Endothelial cell of umbilical vein (primary cell): ENCODE results near the gene TBX15. TPM values are rescaled to one million over a fixed set of nuclear protein-coding genes. Genes with fewer than 3 reads are reported as not detected.

ENCODE experiments used
- BruUV-seq: library from RNA; stranded (reverse); fragments of 400-500 nt; replicated peaks from 2 replicates; lab custom pipeline; 2021; lab: Mats Ljungman, UMichigan
- CTCF ChIA-PET: fragments of 300-600, 350-600 bp; sonication (Branson Sonifier 250); formaldehyde crosslinking; loops from one replicate; lab custom pipeline; 2021; ENCODE audit warnings: antibody characterized with exemption, inconsistent platforms; lab: Charles Lee
- POLR2A ChIA-PET: fragments of 300-600, 350-600 bp; sonication (Branson Sonifier 250); formaldehyde crosslinking; loops from one replicate; lab custom pipeline; 2021; ENCODE audit warnings: antibody characterized with exemption, inconsistent platforms; lab: Charles Lee
- DNase-seq: peaks from one replicate; pipeline ENCODE4 v3.0.0-alpha.2; 2011; ENCODE audit warnings: low read depth, low spot score
- FAIRE-seq: peaks from 2 replicates; lab custom pipeline; 2011; peaks lifted over from hg19 to GRCh38; lab: Jason Lieb, UNC
- H2AFZ ChIP-seq: 2 replicates; pipeline ENCODE4 v1.6.0; 2012; ENCODE audit warnings: low read depth, low read length, control low read depth, inconsistent platforms
- H3K27ac ChIP-seq: 2 replicates; pipeline ENCODE4 v1.5.1; 2011; ENCODE audit warnings: low read depth, mild to moderate bottlenecking, control low read depth, low read length, moderate library complexity; ENCODE audit not compliant: insufficient read depth
- H3K27me3 ChIP-seq, 2 experiments: 2 replicates each; pipeline versions ENCODE4 v1.6.0 to v1.6.1; 2011; ENCODE audit warnings: low read length in 2 of 2, mixed read lengths in 1 of 2; ENCODE audit not compliant: control insufficient read depth in 2 of 2, insufficient read depth in 2 of 2
- H3K36me3 ChIP-seq, 2 experiments: 2 replicates in 1 of 2; 3 replicates in 1 of 2; pipeline ENCODE4 v1.5.1; 2011; ENCODE audit warnings: low read length in 2 of 2, mild to moderate bottlenecking in 1 of 2, moderate library complexity in 1 of 2; ENCODE audit not compliant: control insufficient read depth in 2 of 2, insufficient read depth in 2 of 2; ENCODE audit errors: extremely low read depth in 1 of 2
- H3K4me1 ChIP-seq: 3 replicates; pipeline ENCODE4 v1.5.1; 2011; ENCODE audit warnings: mild to moderate bottlenecking, low read length; ENCODE audit not compliant: control insufficient read depth, insufficient read depth; ENCODE audit errors: extremely low read depth
- H3K4me2 ChIP-seq: 2 replicates; pipeline ENCODE4 v1.6.1; 2011; ENCODE audit warnings: low read length, control low read depth, mixed read lengths; ENCODE audit not compliant: insufficient read depth
- H3K4me3 ChIP-seq, 3 experiments: fragments of 200-600 bp in 1 of 3; sonication (generic), shearing (Covaris generic) in 1 of 3; replicated peaks in 1 of 3; 2 replicates each; pipeline ENCODE4 v1.5.1; 2011 to 2016; ENCODE audit warnings: control low read depth in 3 of 3, low read length in 3 of 3, mild to moderate bottlenecking in 2 of 3, inconsistent platforms in 1 of 3, low read depth in 1 of 3, moderate library complexity in 1 of 3; ENCODE audit not compliant: insufficient read depth in 1 of 3
- H3K79me2 ChIP-seq: 2 replicates; pipeline ENCODE4 v1.6.0; 2012; ENCODE audit warnings: low read length, inconsistent platforms; ENCODE audit not compliant: control insufficient read depth, insufficient read depth
- H3K9ac ChIP-seq: replicated peaks from 2 replicates; pipeline ENCODE3; 2011; ENCODE audit warnings: low read length, control low read depth; ENCODE audit not compliant: insufficient read depth; ENCODE audit errors: extremely low read depth
- H3K9me1 ChIP-seq: replicated peaks from 3 replicates; pipeline ENCODE4 v1.6.0; 2011; ENCODE audit warnings: mild to moderate bottlenecking, low read length; ENCODE audit not compliant: control insufficient read depth, insufficient read depth; ENCODE audit errors: extremely low read depth
- H3K9me3 ChIP-seq: replicated peaks from 2 replicates; pipeline ENCODE4 v1.5.1; 2012; ENCODE audit warnings: low read length, inconsistent platforms; ENCODE audit not compliant: control insufficient read depth, insufficient read depth
- H4K20me1 ChIP-seq: replicated peaks from 2 replicates; pipeline ENCODE3; 2011; ENCODE audit warnings: mild to moderate bottlenecking, low read length; ENCODE audit not compliant: control insufficient read depth, insufficient read depth; ENCODE audit errors: extremely low read depth
- EZH2 ChIP-seq: IDR thresholded peaks from 2 replicates; pipeline ENCODE4 v1.6.1; 2012; ENCODE audit warnings: borderline replicate concordance, low read depth, mild to moderate bottlenecking, moderate library complexity, low read length, inconsistent platforms; ENCODE audit not compliant: severe bottlenecking
- FOS ChIP-seq: IDR thresholded peaks from 2 replicates; pipeline ENCODE4 v1.6.1; 2011; ENCODE audit warnings: mild to moderate bottlenecking, low read length, moderate library complexity, borderline replicate concordance; ENCODE audit not compliant: insufficient read depth
- GATA2 ChIP-seq: IDR thresholded peaks from 2 replicates; pipeline ENCODE4 v1.7.0; 2011; ENCODE audit warnings: low read depth, mild to moderate bottlenecking, moderate library complexity, mixed read lengths, low read length; ENCODE audit not compliant: insufficient read length, insufficient read depth
- JUN ChIP-seq: IDR thresholded peaks from 2 replicates; pipeline ENCODE4 v1.6.1; 2011; ENCODE audit warnings: borderline replicate concordance, low read depth; ENCODE audit not compliant: insufficient read length, insufficient read depth
- MAX ChIP-seq: IDR thresholded peaks from 2 replicates; pipeline ENCODE4 v1.6.1; 2011; ENCODE audit not compliant: insufficient read depth, insufficient read length
- MYC ChIP-seq: IDR thresholded peaks from one replicate; pipeline ENCODE4 v1.6.1; 2011; ENCODE audit warnings: mild to moderate bottlenecking, low read depth, low read length
- POLR2A ChIP-seq: IDR thresholded peaks from 2 replicates; pipeline ENCODE4 v1.6.1; 2012; ENCODE audit warnings: low read depth, mild to moderate bottlenecking, control low read depth, low read length
- POLR2AphosphoS5 ChIP-seq: IDR thresholded peaks from 2 replicates; pipeline ENCODE4 v1.6.1; 2012; ENCODE audit warnings: low read depth, mild to moderate bottlenecking, control low read depth, low read length, moderate library complexity; ENCODE audit not compliant: insufficient read depth
- dilution Hi-C: fragments of 300-500 bp; cut with MboI; formaldehyde crosslinking; loops from one replicate; pipeline ENCODE4 v1.15.0; 2019; ENCODE audit warnings: low sequenced_read_pairs; ENCODE audit not compliant: extremely low pct_ligation_motif_present
- intact Hi-C: fragments of 100-400 bp; cut with micrococcal nuclease; formaldehyde crosslinking; loops from one replicate; pipeline ENCODE4 v1.10.0; 2022
- polyA plus RNA-seq, 4 experiments: library from polyadenylated mRNA; depleted of rRNA in 3 of 4; stranded (reverse) in 3 of 4; unstranded in 1 of 4; fragments of >200 nt; gene quantifications; 2 replicates each; pipeline versions ENCODE4 v1.2.1 to v1.2.3, GENCODE V29; 2011 to 2012; ENCODE audit warnings: missing spikeins in 1 of 4
- total RNA-seq: library from RNA; stranded (reverse); gene quantifications from 2 replicates; pipeline ENCODE4 v1.2.3, GENCODE V29; 2021
- TF ChIP-seq, protein P1 (sequence below), 2 donors: IDR thresholded peaks; 1 replicate in 1 of 2; 2 replicates in 1 of 2; pipeline ENCODE4 v1.5.1; 2011; ENCODE audit warnings: low read length in 2 of 2, mild to moderate bottlenecking in 2 of 2, moderate library complexity in 2 of 2, control low read depth in 1 of 2, inconsistent platforms in 1 of 2, low read depth in 1 of 2; ENCODE audit not compliant: insufficient read depth in 1 of 2; ENCODE audit errors: extremely low read depth in 1 of 2

Gene TBX15
- total and polyA plus RNA-seq, 2 donors (not counting 3 experiments of a cell fraction or from before 2014, with no cell fraction given): 0.01 TPM; not detected in 1

- H3K36me3 ChIP-seq: no peaks in the 10 kb centered on the region
- H3K9me1 ChIP-seq: no peaks in the 10 kb centered on the region
- H3K79me2 ChIP-seq: no peaks in the 10 kb centered on the region
- intact Hi-C loops: no loop called here
- no peak overlapping the region for H3K9ac ChIP-seq
- no peak overlapping the region for H2AFZ ChIP-seq
- H3K4me3 ChIP-seq: no peak overlapping the region
- DNase-seq: no peak
- no peak for TF ChIP-seq FOS
- TF ChIP-seq POLR2A: no peak
- TF ChIP-seq, protein P1, sequence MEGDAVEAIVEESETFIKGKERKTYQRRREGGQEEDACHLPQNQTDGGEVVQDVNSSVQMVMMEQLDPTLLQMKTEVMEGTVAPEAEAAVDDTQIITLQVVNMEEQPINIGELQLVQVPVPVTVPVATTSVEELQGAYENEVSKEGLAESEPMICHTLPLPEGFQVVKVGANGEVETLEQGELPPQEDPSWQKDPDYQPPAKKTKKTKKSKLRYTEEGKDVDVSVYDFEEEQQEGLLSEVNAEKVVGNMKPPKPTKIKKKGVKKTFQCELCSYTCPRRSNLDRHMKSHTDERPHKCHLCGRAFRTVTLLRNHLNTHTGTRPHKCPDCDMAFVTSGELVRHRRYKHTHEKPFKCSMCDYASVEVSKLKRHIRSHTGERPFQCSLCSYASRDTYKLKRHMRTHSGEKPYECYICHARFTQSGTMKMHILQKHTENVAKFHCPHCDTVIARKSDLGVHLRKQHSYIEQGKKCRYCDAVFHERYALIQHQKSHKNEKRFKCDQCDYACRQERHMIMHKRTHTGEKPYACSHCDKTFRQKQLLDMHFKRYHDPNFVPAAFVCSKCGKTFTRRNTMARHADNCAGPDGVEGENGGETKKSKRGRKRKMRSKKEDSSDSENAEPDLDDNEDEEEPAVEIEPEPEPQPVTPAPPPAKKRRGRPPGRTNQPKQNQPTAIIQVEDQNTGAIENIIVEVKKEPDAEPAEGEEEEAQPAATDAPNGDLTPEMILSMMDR (IDR thresholded peaks at IDR 0.05; ENCODE audit: extremely low read depth in 1 of 2, insufficient read depth in 1 of 2, low read depth in 1 of 2, low read length in 2 of 2): no peak
- no peak for TF ChIP-seq MAX
- no peak for TF ChIP-seq GATA2
- no peak for TF ChIP-seq POLR2AphosphoS5
- no peak for TF ChIP-seq EZH2
- no peak for TF ChIP-seq JUN
- no peak for TF ChIP-seq MYC
- CTCF ChIA-PET: no interaction called here
- no peaks in the 10 kb centered on the region for H4K20me1 ChIP-seq
- H3K4me1 ChIP-seq: no peaks in the 10 kb centered on the region
- BruUV-seq: no TSS peak
- H3K27me3 ChIP-seq: no peaks in the 10 kb centered on the region
- no peak overlapping the region for H3K27ac ChIP-seq
- no peak overlapping the region for H3K4me2 ChIP-seq
- peak; percentile 28 for FAIRE-seq
- POLR2A ChIA-PET: no interaction called here
- H3K9me3 ChIP-seq: no peaks in the 10 kb centered on the region
- dilution Hi-C loops: no loop called here
These were observed 24.4 kb downstream of the TBX15 start for GRCh38 chr1:118963456-118964430.
